Activated T-helper 9 cell treated with anti-CD3 and anti-CD28 coated beads, Interleukin-2, amount 50 U/mL, for 16 hours (primary cell): Measurements from ENCODE around the gene KRTAP4-9.
"Not testable (repeated sequence)": the region's sequence is repeated elsewhere in the genome, so short reads cannot be mapped to it uniquely, and the experiment has no call there.

Experiments
- DNase-seq: peaks from one replicate; pipeline ENCODE4 v3.0.0-alpha.2; 2020; ENCODE audit warnings: low read depth

KRTAP4-9 gene

GRCh38 chr17:41105347-41105746, at the start of gene KRTAP4-9:
KRTAP4-9 (plus strand) TSS chr17:41105389; CDS start chr17:41105389, 0 bp downstream.
- not testable (repeated sequence) for DNase-seq

- no peak for DNase-seq
These were observed 47.6 kb upstream of the KRTAP4-9 start for GRCh38 chr17:41057547-41057946.

GRCh38 chr17:41058741-41059140, 46.4 kb upstream of the KRTAP4-9 start:
- no peak for DNase-seq

GRCh38 chr17:41059276-41060051, 45.7 kb upstream of the KRTAP4-9 start:
- not testable (repeated sequence) for DNase-seq

GRCh38 chr17:41060052-41060604, 45.1 kb upstream of the KRTAP4-9 start, which contains the start of gene KRTAP2-3:
KRTAP2-3 (minus strand) TSS chr17:41060114; CDS start chr17:41060050, 64 bp downstream.
- DNase-seq, result no peak

GRCh38 chr17:41061964-41062363, 43.2 kb upstream of the KRTAP4-9 start:
- no peak for DNase-seq

- no peak for DNase-seq
These were observed 41.7 kb upstream of the KRTAP4-9 start for GRCh38 chr17:41063449-41063848.

GRCh38 chr17:41064301-41064700, 40.9 kb upstream of the KRTAP4-9 start:
- DNase-seq, result no peak

- not testable (repeated sequence) for DNase-seq
These were observed 40.0 kb upstream of the KRTAP4-9 start for GRCh38 chr17:41065016-41065689.

- DNase-seq, result no peak
These were observed 39.2 kb upstream of the KRTAP4-9 start, which contains the start of gene KRTAP2-4 for GRCh38 chr17:41065829-41066624. KRTAP2-4 (minus strand) TSS chr17:41065879; CDS start chr17:41065845, 34 bp downstream.

- no peak for DNase-seq
These were observed 37.9 kb upstream of the KRTAP4-9 start for GRCh38 chr17:41067281-41067680.

- no peak for DNase-seq
These were observed 36.2 kb upstream of the KRTAP4-9 start for GRCh38 chr17:41069031-41069430.

GRCh38 chr17:41071606-41072360, 33.4 kb upstream of the KRTAP4-9 start:
- no peak for DNase-seq

- no peak for DNase-seq
These were observed 31.5 kb upstream of the KRTAP4-9 start for GRCh38 chr17:41073676-41074075.

- DNase-seq, result no peak
These were observed 28.4 kb upstream of the KRTAP4-9 start for GRCh38 chr17:41076788-41077187.

- no peak for DNase-seq
These were observed 22.6 kb upstream of the KRTAP4-9 start for GRCh38 chr17:41082626-41083025.

- not testable (repeated sequence) for DNase-seq
These were observed 21.8 kb upstream of the KRTAP4-9 start for GRCh38 chr17:41083427-41083826.

GRCh38 chr17:41084100-41084856, 20.9 kb upstream of the KRTAP4-9 start, which contains the start of gene KRTAP4-7:
KRTAP4-7 (plus strand) TSS chr17:41084150; CDS start chr17:41084207, 57 bp downstream.
- not testable (repeated sequence) for DNase-seq

GRCh38 chr17:41088760-41089352, 16.3 kb upstream of the KRTAP4-9 start:
- DNase-seq, result not testable (repeated sequence)

GRCh38 chr17:41096055-41096454, 9.1 kb upstream of the KRTAP4-9 start:
- DNase-seq, result no peak
